HG03039 (cell line): ENCODE results near the gene FFAR3.
A peak's percentile ranks its signal among the peaks of the same experiment; 100 is the strongest.

Source experiments
- ATAC-seq: cut with Tn5 transposase; IDR thresholded peaks from one replicate; pipeline ENCODE4 v1.9.1; 2021; ENCODE audit warnings: mild to moderate bottlenecking, moderate library complexity; ENCODE audit not compliant: unreplicated experiment

FFAR3 gene

GRCh38 chr19:35329323-35329722, 28.9 kb upstream of the FFAR3 start:
- ATAC-seq = no peak

- ATAC-seq = no peak
Observed at GRCh38 chr19:35330475-35330874, 27.8 kb upstream of the FFAR3 start.

- ATAC-seq = no peak
Observed at GRCh38 chr19:35331551-35332214, 26.6 kb upstream of the FFAR3 start.

GRCh38 chr19:35332817-35333216, 25.4 kb upstream of the FFAR3 start:
- ATAC-seq = no peak

- no peak for ATAC-seq
Observed at GRCh38 chr19:35334144-35334753, 24.0 kb upstream of the FFAR3 start.

- no peak for ATAC-seq
Observed at GRCh38 chr19:35336166-35336955, 21.9 kb upstream of the FFAR3 start.

- no peak for ATAC-seq
Observed at GRCh38 chr19:35337097-35337983, 20.9 kb upstream of the FFAR3 start.

GRCh38 chr19:35337984-35338296, 20.3 kb upstream of the FFAR3 start:
- ATAC-seq = no peak

GRCh38 chr19:35340431-35340830, 17.8 kb upstream of the FFAR3 start:
- ATAC-seq = no peak

- ATAC-seq = no peak
Observed at GRCh38 chr19:35341006-35341405, 17.3 kb upstream of the FFAR3 start.

GRCh38 chr19:35341565-35342225, 16.6 kb upstream of the FFAR3 start:
- no peak for ATAC-seq

- ATAC-seq = no peak
Observed at GRCh38 chr19:35342430-35342829, 15.8 kb upstream of the FFAR3 start.

- ATAC-seq = no peak
Observed at GRCh38 chr19:35344511-35345031, 13.7 kb upstream of the FFAR3 start.

- no peak for ATAC-seq
Observed at GRCh38 chr19:35345671-35346111, 12.6 kb upstream of the FFAR3 start.

GRCh38 chr19:35346193-35347052, 11.8 kb upstream of the FFAR3 start:
- peak; percentile 42 for ATAC-seq

GRCh38 chr19:35347171-35347929, 10.9 kb upstream of the FFAR3 start, which contains the start of gene FFAR1:
TSS of gene FFAR1 (plus strand) at chr19:35347902. CDS start at chr19:35351552, 3,650 bp downstream.
- peak; percentile 44 for ATAC-seq

- ATAC-seq = no peak
Observed at GRCh38 chr19:35347930-35348298, 10.3 kb upstream of the FFAR3 start.

- ATAC-seq = no peak
Observed at GRCh38 chr19:35348911-35349611, 9.2 kb upstream of the FFAR3 start.
